Esophagus muscularis mucosa (tissue), 4 donors: ENCODE data around the gene TMEM221. TPM values are rescaled to one million over a fixed set of nuclear protein-coding genes. Genes with fewer than 3 reads are reported as not detected.

Source experiments
- DNase-seq: peaks from one replicate; pipeline ENCODE4 v3.0.0-alpha.2; 2017; ENCODE audit errors: extremely low spot score
- H3K27ac ChIP-seq, 4 donors: fragments of 200-600 bp; sonication (generic); replicated peaks in 1 of 4; 1 replicate in 3 of 4; 2 replicates in 1 of 4; pipeline ENCODE4 v1.5.1; 2016 to 2019; ENCODE audit warnings: mild to moderate bottlenecking in 1 of 4
- H3K27me3 ChIP-seq, 4 donors: fragments of 200-600 bp; sonication (generic); one replicate each; pipeline versions ENCODE4 v1.5.1 to v1.6.0; 2016 to 2019
- H3K36me3 ChIP-seq, 4 donors: fragments of 200-600 bp; sonication (generic); one replicate each; pipeline ENCODE4 v1.5.1; 2016 to 2019
- H3K4me1 ChIP-seq, 4 donors: fragments of 200-600 bp; sonication (generic); one replicate each; pipeline ENCODE4 v1.5.1; 2016 to 2019
- H3K4me3 ChIP-seq, 4 donors: fragments of 200-600 bp; sonication (generic); 1 replicate in 2 of 4; 2 replicates in 2 of 4; pipeline ENCODE4 v1.5.1; 2016 to 2019; ENCODE audit warnings: mild to moderate bottlenecking in 4 of 4, moderate library complexity in 1 of 4
- H3K9me3 ChIP-seq, 4 donors: fragments of 200-600 bp; sonication (generic); 1 replicate in 3 of 4; 2 replicates in 1 of 4; pipeline ENCODE4 v1.5.1; 2016 to 2019
- CTCF ChIP-seq, 3 experiments: fragments of 200-600 bp in 2 of 3; fragments of 450-650 bp in 1 of 3; sonication (generic) in 2 of 3; IDR thresholded peaks; one replicate each; pipeline ENCODE4 v1.5.1; 2017 to 2019; ENCODE audit warnings: antibody characterized with exemption in 3 of 3, mild to moderate bottlenecking in 2 of 3, moderate library complexity in 1 of 3
- EP300 ChIP-seq: sonication (generic); formaldehyde crosslinking; IDR thresholded peaks from one replicate; pipeline ENCODE4 v1.6.1; 2017; ENCODE audit warnings: antibody characterized with exemption
- POLR2A ChIP-seq: fragments of 450-650 bp; IDR thresholded peaks from one replicate; pipeline ENCODE4 v1.6.1; 2017; ENCODE audit warnings: antibody characterized with exemption, moderate library complexity, mild to moderate bottlenecking, low read depth
- POLR2AphosphoS5 ChIP-seq, 2 donors: sonication (generic); formaldehyde crosslinking; IDR thresholded peaks; one replicate each; pipeline ENCODE4 v1.6.1; 2017; ENCODE audit warnings: antibody characterized with exemption in 2 of 2
- WGBS: methylation state at CpG from one replicate; pipeline ENCODE4 v1.1.5; 2018; 5-methylcytosine and 5-hydroxymethylcytosine counted together
- intact Hi-C: fragments of 100-400 bp; cut with DNase I; formaldehyde crosslinking; loops from one replicate; pipeline ENCODE4 v1.15.1; 2023
- total RNA-seq, 4 donors: library from RNA; depleted of rRNA; stranded (reverse); fragments of >200 nt; gene quantifications; one replicate each; pipeline versions ENCODE4 v1.1.0 to v1.2.1, GENCODE V29; 2016

Gene TMEM221
- total RNA-seq, 4 donors from 2014 or later, result 0.26 to 0.75 TPM; not detected in 2

- Histone ChIP-seq H3K36me3 (no peaks in the 10 kb centered on the region), H3K27me3 (peaks cover 0 to 66% (median 25%) of the 10 kb centered on the region in 4 donors), H3K27ac (no peak overlapping the region), H3K4me1 (peaks cover 8 to 31% (median 28%) of the 10 kb centered on the region in 4 donors), H3K4me3 (no peak overlapping the region), H3K9me3 (peaks cover 0 to 11% (median 9%) of the 10 kb centered on the region in 4 donors)
- intact Hi-C loops, result no loop called here
- 47% methylated on average over 1 of the region's 1 CpG for WGBS
- no peak for DNase-seq
- TF ChIP-seq CTCF (IDR thresholded peaks at IDR 0.05) (no peak), EP300 (no peak), POLR2AphosphoS5 (IDR thresholded peaks at IDR 0.05) (no peak), POLR2A (no peak)
Observed at GRCh38 chr19:17389288-17389687, 59.2 kb downstream of the TMEM221 start.

GRCh38 chr19:17385878-17386611 lies 62.4 kb downstream of the TMEM221 start:
- H3K4me1 ChIP-seq, result peaks cover 4 to 22% (median 16%) of the 10 kb centered on the region in 4 donors
- intact Hi-C loops, result loop anchor here (2.0 kb wide), 1 partner anchor 39 kb away; no protein-coding TSS in a partner anchor
- peaks cover 0 to 34% (median 5%) of the 10 kb centered on the region in 4 donors for H3K27me3 ChIP-seq
- WGBS, result 59% methylated on average over 8 of the region's 20 CpGs
- no peak for DNase-seq
- H3K9me3 ChIP-seq, result peaks cover 0 to 11% (median 9%) of the 10 kb centered on the region in 4 donors
- no peak overlapping the region for H3K27ac ChIP-seq
- H3K4me3 ChIP-seq, result no peak overlapping the region
- H3K36me3 ChIP-seq, result no peaks in the 10 kb centered on the region
- TF ChIP-seq EP300, result no peak
- no peak for TF ChIP-seq POLR2A
- no peak for TF ChIP-seq POLR2AphosphoS5 (IDR thresholded peaks at IDR 0.05)
- peak; percentile 78 to 89 (median 84) for TF ChIP-seq CTCF (IDR thresholded peaks at IDR 0.05)

Other genes starting within 250 kb of the TMEM221 start
- 10 to 100 TPM; 20.7 to 26.2 (median 21.3) TPM for gene USE1, start 233.3 kb downstream of the TMEM221 start, total RNA-seq
- gene OCEL1, start 222.4 kb downstream of the TMEM221 start, total RNA-seq, result 10 to 100 TPM in 1 of 4 donors, 1 to 10 TPM in 3; 6.3 to 18.8 (median 7.8) TPM
- gene NR2F6, start 202.7 kb downstream of the TMEM221 start, total RNA-seq, result 10 to 100 TPM; 38.6 to 88.0 (median 61.2) TPM
- gene USHBP1, start 183.9 kb downstream of the TMEM221 start, total RNA-seq, result 10 to 100 TPM in 1 of 4 donors, 1 to 10 TPM in 3; 2.2 to 12.0 (median 6.3) TPM
- gene BABAM1, start 181.2 kb downstream of the TMEM221 start, total RNA-seq, result 10 to 100 TPM; 72.2 to 92.3 (median 82.5) TPM
- 1 to 10 TPM in 2 of 4 donors, under 1 TPM in 2; under 0.01 to 3.0 (median 0.88) TPM for gene ANKLE1, start 166.8 kb downstream of the TMEM221 start, total RNA-seq
- gene ABHD8, start 145.2 kb downstream of the TMEM221 start, total RNA-seq, result 10 to 100 TPM; 14.7 to 35.4 (median 28.1) TPM
- gene MRPL34, start 142.8 kb downstream of the TMEM221 start, total RNA-seq, result 100 to 1,000 TPM; 131 to 173 (median 147) TPM
- gene DDA1, start 139.1 kb downstream of the TMEM221 start, total RNA-seq, result 10 to 100 TPM; 12.0 to 25.4 (median 20.9) TPM
- gene ANO8, start 113.8 kb downstream of the TMEM221 start, total RNA-seq, result 1 to 10 TPM; 2.9 to 7.4 (median 4.0) TPM
- gene GTPBP3, start 111.1 kb downstream of the TMEM221 start, total RNA-seq, result 10 to 100 TPM in 2 of 4 donors, 1 to 10 TPM in 2; 8.7 to 13.3 (median 10.2) TPM
- gene PLVAP, start 71.3 kb downstream of the TMEM221 start, total RNA-seq, result 100 to 1,000 TPM in 3 of 4 donors, 10 to 100 TPM in 1; 37.4 to 155 (median 117) TPM
- gene CCDC194, start 54.5 kb downstream of the TMEM221 start, total RNA-seq, result not detected
- 10 to 100 TPM; 25.3 to 59.7 (median 51.0) TPM for gene BST2, start 43.0 kb downstream of the TMEM221 start, total RNA-seq
- gene MVB12A, start 28.6 kb downstream of the TMEM221 start, total RNA-seq, result 10 to 100 TPM; 24.5 to 66.1 (median 56.1) TPM
- gene NXNL1, start 12.3 kb upstream of the TMEM221 start, total RNA-seq, result not detected
- gene SLC27A1, start 21.9 kb upstream of the TMEM221 start, total RNA-seq, result 10 to 100 TPM; 15.9 to 26.1 (median 19.4) TPM
- 10 to 100 TPM; 39.0 to 75.5 (median 49.9) TPM for gene PGLS, start 63.0 kb upstream of the TMEM221 start, total RNA-seq
- gene COLGALT1, start 107.0 kb upstream of the TMEM221 start, total RNA-seq, result 10 to 100 TPM; 54.2 to 92.6 (median 61.5) TPM
- under 1 TPM; under 0.01 to 0.23 (median 0.18) TPM for gene UNC13A, start 239.7 kb upstream of the TMEM221 start, total RNA-seq